HG03378 (cell line): ENCODE results near the gene ABCC2.
"Not testable (repeated sequence)": the region's sequence is repeated elsewhere in the genome, so short reads cannot be mapped to it uniquely, and the experiment has no call there.

Experiments used
- ATAC-seq: cut with Tn5 transposase; IDR thresholded peaks from one replicate; pipeline ENCODE4 v1.9.1; 2021; ENCODE audit warnings: mild to moderate bottlenecking, moderate library complexity; ENCODE audit not compliant: unreplicated experiment

Gene ABCC2

GRCh38 chr10:99782447-99783286, at the start of gene ABCC2:
TSS of gene ABCC2 (plus strand) at chr10:99782640. CDS start at chr10:99782845, 205 bp downstream.
- ATAC-seq = no peak

GRCh38 chr10:99733366-99733765, 49.1 kb upstream of the ABCC2 start:
- no peak for ATAC-seq

DNA sequence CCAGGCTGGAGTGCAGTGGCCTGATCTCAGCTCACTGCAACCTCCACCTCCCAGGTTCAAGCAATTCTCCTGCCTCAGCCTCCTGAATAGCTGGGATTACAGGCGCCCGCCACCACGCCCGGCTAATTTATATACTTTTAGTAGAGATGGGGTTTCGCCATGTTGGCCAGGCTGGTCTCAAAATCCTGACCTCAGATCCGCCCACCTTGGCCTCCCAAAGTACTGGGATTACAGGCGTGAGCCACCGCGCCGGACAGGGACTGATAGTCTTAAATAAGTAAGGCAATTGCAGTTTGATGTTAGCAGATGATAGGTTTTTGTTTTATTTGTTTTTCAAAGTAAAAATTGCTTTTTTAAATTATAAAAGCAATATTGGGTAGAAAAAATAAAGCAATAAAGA, 48.3 kb upstream of the ABCC2 start:
- ATAC-seq = not testable (repeated sequence)

- no peak for ATAC-seq
These were observed 42.2 kb upstream of the ABCC2 start for GRCh38 chr10:99740260-99740659.

GRCh38 chr10:99740933-99741559, 41.4 kb upstream of the ABCC2 start:
- ATAC-seq = no peak

DNA sequence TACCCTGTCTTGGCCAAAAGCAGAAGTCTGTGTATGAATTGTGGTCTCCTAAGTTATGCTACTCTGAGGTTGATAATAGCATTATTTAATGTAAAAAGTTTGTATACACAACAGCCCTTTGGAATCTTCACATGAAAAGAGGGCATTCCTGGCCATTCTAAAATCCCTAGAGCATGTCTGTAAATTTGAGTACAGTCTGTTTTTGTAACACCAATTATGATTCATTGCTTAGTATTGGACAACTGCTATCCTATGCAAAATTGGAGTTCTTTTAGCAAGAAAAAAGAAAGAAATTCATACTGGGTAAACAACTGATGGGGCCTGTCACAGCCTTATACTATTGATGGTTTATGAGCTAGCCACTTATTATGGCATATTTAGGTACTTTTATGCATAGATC, 40.2 kb upstream of the ABCC2 start:
- ATAC-seq = no peak

DNA sequence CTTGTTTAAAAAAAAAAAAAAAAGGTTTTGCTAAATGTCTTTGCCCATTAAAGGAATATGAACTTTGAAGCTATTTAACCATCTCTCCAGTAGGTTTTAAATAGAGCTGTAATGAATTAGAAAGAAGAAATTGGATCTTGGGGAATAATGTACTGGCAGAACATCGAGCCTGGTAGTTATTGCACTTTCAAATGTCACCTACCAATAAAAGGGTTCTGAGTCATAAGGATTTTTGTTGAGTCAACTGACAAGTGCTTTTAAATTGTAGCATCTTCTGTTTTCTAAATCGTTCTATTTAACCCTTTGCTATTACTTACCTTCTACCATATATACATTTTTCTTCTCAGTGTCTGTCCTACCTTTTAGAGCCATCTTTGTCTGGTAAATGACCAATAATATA, 39.7 kb upstream of the ABCC2 start:
- no peak for ATAC-seq

- no peak for ATAC-seq
These were observed 38.6 kb upstream of the ABCC2 start for GRCh38 chr10:99743841-99744240.

DNA sequence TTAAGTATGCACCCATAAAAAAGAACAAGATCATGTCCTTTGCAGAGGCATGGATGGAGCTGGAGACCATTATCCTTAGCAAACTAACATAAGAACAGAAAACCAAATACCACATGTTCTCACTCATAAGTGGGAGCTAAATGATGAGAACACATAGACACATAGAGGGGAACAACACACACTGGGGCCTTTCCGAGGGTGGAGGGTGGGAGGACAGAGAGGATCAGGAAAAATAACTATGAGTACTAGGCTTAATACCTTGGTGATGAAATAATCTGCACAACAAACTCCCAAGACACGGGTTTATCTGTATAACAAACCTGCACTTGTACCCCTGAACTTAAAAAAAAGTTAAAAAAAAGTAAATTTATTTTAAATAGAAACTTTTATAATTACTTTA, 36.3 kb upstream of the ABCC2 start:
- ATAC-seq = not testable (repeated sequence)

DNA sequence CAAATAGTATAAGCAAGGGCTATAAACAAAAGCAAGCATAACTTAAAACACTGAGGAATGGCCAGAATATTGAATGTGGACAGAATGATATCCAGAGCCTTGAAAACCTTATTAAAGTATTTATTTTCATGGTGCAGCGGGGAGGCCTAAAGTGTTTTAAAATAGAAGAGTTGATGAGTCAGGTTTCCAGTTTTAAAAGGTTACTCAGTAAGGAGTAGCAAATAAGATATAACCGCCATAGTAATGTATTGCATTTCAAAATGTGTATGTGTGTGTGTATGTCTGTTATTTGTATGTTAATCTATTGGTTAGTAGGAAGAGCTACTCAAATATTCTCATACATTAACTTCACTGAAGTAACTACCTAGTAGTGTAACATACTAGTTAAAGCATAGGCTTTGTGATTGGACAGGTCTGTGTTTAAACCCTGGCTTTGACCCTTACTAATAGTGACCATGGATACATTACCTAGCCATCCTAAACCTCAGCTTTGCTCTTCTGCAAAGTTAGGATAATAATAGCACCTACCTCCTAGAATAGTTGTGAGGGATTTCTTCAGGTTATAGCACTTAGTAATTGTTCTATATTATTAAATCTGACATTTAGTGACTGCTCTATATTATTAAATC, 33.5 kb upstream of the ABCC2 start:
- no peak for ATAC-seq

- no peak for ATAC-seq
These were observed 31.8 kb upstream of the ABCC2 start for GRCh38 chr10:99750641-99751040.

GRCh38 chr10:99754670-99755069, 27.8 kb upstream of the ABCC2 start:
- no peak for ATAC-seq

- no peak for ATAC-seq
These were observed 26.3 kb upstream of the ABCC2 start for GRCh38 chr10:99756159-99756558.

GRCh38 chr10:99758211-99758891, 24.1 kb upstream of the ABCC2 start:
- no peak for ATAC-seq

DNA sequence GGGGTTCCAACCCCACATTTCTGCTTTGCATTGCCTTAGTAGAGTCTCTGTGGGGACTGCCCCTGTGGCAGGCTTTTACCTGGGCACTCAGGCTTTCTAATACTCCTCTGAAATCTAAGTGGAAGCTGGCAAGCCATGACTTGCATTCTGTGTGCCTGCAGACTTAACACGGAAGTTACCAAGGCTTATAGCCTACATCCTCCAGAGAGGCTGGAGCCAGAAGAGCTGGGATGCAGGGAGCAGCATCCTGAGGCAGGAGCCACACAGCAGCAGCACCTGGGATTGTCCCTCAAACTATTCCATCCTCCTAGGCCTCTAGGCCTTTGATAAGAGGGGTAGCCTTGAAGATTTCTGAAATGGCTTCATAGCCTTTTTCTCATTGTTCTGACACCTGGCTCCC, 22.1 kb upstream of the ABCC2 start:
- no peak for ATAC-seq

GRCh38 chr10:99761365-99761764, 21.1 kb upstream of the ABCC2 start:
- ATAC-seq = no peak

GRCh38 chr10:99765672-99766301, 16.7 kb upstream of the ABCC2 start:
- peak; percentile 32 for ATAC-seq

DNA sequence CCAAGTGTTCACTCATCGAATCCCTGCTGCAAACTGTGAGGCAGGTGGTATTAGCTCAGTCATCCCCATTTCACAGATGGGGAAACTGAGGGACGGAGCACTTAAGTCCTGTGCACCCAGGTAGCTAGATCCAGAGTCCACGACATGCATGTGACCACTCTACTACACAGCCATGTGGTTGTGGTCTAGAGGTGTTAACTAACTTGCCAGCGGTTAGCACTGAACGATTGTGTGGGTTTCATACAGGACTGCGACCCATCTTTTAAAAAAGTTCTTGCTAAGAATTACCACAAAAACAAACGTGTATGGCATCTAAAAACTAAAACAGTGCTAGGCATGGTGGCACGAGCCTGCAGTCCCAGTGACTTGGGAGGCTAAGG, 16.1 kb upstream of the ABCC2 start:
- ATAC-seq = peak; percentile 82

- no peak for ATAC-seq
These were observed 14.5 kb upstream of the ABCC2 start for GRCh38 chr10:99767901-99768300.

- ATAC-seq = no peak
These were observed 13.9 kb upstream of the ABCC2 start for GRCh38 chr10:99768556-99768955.

DNA sequence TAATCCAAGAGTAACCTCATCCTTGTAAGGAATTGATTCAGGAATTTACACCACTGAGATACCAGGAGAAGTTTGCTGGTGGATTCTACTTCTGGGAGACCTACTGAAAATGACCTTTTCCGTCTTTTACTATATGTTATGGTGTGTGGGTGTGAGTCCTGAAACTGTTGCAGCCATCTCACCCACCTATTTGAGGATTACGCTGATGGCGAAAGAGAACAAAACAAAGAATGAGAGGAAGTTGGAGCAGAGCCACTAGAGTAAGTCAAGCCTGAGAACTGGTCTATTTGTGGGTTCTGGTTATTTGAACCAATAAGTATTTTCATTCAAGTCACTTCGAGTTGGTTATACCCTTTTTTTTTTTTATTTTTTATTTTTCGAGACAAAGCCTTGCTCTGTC, 12.7 kb upstream of the ABCC2 start:
- no peak for ATAC-seq
